DMS153 treated with DMSO at 0.1 percent for 48 hours (cell line): ENCODE data around the gene SORL1.
"Not testable (repeated sequence)": the region's sequence is repeated elsewhere in the genome, so short reads cannot be mapped to it uniquely, and the experiment has no call there.

Experiments used
- DNase-seq: peaks from one replicate; lab custom pipeline; 2025; ENCODE audit not compliant: unreplicated experiment; lab: John Stamatoyannopoulos, UW

Gene SORL1

DNA sequence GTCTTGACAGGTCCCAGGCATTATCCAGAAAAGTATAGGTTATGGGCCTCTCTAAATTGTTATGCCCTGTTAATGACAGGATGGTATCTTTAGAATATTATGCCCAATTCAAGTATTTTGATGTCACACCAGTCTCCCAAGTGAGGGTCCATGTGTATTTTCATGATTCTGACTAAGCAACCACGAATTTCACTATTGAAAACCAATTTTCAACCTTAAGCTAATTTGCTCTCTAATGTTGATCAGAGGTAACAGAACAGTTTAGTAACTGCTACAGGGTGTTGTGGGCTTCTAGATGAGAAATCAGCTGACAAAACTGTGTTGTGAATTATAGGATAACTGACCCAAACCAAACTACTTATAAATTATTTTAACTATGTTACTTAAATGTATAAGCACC lies 48.6 kb downstream of the SORL1 start:
- DNase-seq = no peak

DNA sequence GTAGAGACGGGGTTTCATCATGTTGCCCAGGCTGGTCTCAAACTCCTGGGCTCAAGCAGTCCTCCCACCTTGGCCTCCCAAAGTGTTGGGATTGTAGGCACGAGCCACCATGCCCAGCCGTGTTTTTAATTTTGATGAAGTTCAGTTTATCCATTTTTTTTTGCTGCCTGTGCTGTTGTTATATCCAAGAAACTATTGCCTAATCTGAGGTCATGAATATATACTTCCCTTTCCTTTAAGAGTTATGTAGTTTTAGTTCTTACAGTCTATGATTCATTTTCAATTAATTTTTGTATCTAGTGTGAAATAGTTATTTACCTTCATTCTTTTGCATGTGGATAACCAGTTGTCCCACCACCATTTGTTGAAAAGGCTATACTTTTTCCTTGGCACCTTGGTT lies 50.9 kb downstream of the SORL1 start:
- DNase-seq = no peak

DNA sequence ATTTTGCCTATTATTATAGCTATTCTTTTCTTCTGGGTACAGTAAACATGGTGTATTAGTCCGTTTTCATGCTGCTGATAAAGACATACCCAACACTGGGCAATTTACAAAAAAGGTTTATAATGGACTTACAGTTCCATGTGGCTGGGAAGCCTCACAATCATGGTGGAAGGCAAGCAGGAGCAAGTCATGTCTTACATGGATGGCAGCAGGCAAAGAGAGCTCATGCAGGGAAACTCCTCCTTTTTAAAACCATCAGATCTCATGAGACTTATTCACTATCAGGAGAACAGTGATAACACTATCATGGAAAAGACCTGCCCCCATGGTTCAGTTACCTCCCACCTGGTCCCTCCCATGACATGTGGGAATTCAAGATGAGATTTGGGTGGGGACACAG lies 54.1 kb downstream of the SORL1 start:
- DNase-seq = not testable (repeated sequence)

DNA sequence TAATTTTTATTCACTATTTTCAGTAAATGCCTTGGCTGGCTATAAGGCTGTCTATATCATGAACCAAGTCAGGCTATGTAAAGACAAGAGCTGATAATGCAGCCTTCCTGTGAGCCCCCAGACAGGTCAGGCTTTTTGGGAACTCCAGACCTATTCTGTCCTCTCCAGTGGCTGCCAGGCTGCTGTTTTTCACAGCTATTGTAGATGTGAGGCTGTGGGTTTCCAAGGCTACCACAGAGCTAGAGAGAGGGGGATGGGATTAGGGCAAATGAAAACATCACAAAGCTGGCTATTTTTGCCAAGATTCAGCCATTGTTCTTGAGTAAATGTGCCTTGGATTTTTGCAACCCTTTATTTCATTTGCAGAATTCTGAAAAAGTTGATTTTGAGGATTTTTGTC lies 56.3 kb downstream of the SORL1 start:
- no peak for DNase-seq

DNA sequence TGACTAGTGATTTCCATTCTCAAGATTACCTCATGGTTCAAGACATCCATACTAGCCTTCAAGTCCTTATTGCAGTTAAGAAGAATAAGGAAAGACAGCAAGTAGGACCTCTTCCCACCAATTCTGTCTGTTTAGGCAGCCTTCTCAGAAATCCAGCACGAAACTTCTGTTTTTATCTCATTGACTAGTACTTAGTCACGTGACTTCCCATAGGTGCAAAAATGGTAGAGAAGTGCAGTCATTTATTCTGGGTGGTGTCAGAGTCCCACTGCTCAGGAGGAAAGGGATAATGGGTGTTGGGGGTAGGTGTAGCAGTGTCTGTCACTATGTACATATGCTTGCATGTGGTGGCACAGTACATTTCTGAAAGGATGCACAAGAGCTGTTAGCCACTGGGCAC lies 58.3 kb downstream of the SORL1 start:
- no peak for DNase-seq

DNA sequence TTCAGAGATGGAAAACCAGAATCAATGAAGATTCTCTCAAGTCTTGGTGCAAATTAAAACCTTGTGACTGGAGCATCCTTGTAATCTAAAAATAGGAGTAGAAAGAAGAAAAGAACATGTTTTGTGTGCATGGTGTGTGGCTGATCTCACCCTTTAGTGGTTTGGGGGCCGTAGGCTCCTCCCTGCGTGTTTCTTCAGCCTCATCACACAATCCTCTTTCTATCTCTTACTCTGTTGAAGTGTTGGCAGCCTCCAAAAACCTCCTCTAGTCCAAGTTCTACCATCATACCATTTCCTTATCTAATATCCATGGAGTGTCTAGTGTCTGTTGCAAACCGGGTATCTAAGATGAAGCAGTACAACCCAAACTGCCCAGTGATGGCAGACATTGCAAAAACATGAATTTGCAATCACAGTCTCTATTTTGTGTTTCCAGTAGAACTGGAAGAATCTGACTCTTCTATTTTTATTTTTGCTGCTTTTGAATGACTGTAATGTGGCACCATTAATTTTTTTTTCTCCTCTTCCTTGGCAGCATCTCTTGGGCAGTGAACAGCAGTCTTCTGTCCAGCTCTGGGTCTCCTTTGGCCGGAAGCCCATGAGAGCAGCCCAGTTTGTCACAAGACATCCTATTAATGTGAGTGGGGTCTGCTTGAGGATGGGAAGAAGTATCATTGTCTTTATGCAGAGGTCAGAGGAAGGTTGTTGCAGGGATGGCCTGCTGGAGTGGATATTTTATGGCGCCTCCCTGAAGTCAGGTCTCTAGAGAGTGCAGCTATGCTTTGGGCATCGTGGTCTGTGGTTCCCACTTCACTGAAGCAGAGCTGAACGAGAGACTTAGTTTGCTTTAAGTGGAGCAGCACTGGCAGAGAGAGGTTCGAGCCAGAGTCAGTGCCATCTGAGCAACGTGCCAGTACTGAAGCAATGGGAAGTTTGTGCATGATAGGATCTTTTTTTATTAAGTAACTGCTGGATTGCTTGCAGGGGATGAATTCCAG lies 60.7 kb downstream of the SORL1 start:
- DNase-seq = no peak

DNA sequence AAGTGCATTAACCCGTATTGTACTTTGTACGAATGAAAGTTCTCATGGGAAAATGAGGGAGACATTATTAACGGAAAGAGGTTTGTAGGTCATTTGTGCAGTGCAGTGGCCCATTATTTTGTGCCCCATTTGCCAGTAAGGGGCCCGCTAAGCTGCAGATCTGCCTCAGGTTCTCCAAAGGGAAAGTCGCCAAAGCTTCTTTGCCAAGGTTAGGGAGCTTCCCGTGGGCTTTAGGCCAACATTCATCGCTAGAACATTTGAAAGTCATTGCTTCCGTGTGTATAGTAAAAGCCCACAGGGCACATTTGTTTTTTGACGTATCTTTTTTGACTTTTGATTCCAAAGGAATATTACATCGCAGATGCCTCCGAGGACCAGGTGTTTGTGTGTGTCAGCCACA lies 61.7 kb downstream of the SORL1 start:
- no peak for DNase-seq

DNA sequence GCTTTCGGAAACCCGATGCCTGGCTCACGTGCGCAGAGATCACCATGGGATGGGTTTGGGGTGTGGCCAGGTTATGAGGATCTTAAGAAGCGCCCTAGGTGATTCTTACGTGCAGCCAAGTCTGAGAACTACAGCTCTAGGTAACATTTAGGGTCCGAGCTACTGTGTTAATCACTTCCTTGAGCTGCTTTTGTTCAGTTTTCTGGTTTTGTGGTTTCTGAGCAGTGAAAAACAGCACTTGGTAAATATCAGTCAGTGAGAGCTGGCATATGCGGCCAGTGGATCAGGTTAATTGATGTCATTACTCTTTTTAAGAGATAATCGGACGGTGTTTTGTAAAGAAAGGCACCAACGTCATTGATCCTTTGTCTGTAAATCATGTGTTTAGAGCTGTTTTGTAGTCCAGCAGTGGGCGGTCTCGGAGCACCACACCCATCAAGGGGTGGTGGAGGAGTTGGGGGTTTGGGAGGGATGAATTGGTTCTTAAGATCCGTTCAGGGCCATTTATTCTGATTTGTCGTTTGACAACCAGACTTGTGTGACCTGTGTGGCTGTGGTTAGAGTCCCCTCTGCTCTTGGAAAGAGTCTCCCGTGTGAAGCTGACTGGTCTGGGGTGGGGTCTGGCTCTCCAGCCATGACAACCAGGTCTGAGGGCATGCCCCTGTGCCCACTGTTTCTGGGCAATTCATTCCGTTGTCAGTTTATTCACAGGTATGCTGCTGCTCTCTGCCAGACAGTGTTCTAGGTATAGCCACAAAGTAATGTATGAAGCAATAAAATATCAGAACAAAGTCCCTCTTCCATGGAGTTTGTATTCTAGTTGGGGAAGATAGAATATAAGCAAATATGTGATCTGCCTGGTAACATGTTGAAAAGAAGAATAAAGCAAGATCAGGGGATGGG lies 62.6 kb downstream of the SORL1 start:
- DNase-seq = no peak

DNA sequence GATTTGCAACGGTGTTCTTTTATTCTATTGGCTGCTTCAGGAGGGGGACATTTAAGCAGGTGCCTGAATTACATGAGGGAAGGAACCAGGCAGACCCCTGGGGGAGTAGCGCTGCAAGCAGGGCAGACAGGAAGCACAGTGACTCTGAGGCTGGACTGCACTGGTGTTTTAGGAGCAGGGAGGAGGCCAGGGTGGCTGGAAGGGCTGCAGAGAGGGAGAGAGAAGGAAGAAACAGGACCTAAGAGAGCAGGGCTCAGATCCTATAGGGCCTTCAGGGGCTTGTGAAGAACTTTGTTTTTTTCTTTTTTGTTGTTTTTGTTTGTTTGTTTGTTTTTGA lies 63.2 kb downstream of the SORL1 start:
- DNase-seq = no peak

DNA sequence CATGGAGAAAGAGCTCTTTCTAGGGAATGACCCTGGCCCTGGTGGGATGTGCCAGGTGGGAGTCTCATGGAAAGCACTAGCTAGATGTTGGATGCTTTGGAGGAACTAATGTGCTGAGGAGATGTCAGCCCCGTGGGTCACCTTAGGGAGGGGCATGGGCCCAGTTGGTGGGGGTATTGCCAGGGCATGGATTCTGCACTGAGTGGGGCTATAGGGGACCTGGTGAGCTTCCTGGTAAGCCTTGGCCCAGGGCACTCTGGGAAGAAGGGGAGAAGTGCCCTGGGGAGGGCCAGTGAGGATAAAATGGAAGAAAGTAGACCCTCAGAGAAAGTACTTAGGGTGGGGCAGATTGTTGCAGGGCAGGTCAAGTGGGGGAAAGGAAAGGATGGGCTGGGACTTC lies 65.9 kb downstream of the SORL1 start:
- DNase-seq = no peak

DNA sequence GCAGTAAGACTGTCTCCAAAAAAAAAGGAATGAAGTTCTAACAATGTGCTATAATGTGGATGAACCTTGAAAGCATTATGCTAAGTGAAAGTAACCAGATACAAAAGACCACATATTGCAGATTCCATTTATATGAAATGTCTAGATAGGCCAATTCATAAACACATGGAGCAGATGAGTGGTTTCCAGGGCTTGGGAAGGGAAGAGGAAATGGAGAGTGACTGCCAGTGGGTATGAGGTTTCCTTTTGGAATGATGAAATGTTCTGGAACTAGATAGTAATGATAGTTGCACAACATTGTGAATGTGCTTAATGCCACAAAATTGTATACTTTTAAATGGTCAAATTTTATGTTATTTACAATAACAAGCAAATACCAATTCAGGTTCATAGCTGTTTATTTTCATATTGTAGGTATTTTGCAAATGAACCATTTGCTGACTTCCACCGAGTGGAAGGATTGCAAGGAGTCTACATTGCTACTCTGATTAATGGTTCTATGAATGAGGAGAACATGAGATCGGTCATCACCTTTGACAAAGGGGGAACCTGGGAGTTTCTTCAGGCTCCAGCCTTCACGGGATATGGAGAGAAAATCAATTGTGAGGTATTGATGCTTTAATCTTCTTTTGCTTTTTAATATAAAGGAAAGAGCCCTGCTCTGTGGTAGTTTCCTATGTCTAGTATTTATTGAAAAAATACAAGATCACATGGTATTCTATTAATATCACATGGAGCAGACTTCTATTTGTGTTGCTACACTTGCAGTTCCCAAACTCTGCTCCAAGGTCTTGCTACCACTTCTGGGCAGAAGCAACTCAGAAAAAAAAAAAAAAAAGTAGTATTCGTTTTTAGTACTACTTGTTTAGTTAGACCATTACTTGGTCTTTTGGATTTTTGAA lies 68.4 kb downstream of the SORL1 start:
- no peak for DNase-seq

DNA sequence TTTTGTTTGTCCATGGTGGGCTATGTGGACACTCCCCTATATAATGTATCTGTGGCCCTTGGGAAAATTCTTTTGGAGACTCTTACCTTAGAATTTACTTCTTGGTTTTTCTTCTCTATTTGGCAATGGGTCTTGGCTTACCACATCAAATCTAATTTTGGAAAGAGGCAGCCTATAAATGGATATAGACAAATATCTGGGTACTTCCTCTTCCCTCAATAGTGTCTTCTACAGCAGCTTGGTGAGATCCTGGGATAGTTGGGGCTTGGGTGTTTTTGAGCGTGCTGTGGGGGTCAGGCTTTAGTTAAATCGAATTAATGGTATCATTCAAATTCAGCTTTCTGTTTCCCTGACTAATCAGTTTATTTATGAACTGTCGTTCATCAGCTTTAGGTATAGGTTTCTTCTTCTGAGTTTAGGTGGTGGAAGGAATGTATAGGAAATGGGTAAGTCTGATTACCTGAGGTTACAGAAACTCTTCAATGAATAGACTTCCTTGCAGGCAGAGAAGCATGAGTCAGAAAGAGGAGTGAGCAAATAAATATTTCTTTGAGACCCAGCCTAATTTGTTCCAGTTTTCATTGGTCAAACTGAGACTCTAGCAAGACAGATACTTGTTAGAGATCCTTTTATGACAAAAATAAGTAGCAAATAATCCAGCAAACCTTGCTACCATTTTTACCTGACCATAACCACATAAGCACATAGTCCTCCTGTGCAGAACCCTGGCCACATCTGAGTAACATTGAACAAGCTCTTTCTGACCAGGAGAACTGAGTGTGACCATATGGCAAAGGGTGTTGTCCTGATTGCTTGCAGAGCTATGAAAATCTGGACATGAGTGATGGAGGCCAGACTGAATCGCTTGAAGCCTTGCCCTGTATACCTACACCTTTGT lies 69.3 kb downstream of the SORL1 start:
- no peak for DNase-seq

DNA sequence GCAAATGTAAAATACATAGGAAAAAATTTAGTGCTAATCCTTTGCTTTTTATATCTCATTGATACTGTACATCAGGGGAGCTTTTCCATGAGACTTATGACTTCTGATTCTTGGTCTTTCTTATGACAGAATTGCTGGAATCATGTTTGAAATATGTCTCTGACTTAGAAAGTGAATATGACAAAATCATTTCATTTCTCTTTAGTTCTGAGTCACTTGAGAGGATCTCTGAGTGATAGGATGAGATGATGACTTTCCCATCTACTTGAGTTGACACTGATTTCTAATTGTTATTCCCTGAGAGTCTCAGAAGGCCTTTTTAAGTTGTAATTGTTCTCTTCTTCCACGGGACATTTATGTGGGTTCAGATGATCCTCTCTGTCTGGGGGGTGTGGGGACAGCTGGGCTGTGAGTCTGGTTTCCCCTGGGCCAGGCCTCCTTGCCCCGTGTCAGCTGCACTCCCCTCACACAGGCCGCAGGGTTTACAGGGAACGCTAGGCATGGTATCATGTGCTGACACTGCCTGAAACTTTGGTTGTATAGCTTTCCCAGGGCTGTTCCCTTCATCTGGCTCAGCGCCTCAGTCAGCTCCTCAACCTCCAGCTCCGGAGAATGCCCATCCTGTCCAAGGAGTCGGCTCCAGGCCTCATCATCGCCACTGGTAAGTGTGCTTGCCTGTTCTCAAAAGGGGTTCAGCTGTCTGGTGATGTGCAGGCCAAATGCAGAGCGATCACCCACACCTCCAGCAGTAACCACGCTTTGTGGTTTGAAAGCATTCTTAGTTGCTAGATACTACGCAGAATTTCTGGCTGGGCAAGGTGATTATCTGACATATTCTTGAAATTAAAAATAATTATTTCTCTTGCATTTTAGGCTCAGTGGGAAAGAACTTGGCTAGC lies 70.2 kb downstream of the SORL1 start:
- no peak for DNase-seq

DNA sequence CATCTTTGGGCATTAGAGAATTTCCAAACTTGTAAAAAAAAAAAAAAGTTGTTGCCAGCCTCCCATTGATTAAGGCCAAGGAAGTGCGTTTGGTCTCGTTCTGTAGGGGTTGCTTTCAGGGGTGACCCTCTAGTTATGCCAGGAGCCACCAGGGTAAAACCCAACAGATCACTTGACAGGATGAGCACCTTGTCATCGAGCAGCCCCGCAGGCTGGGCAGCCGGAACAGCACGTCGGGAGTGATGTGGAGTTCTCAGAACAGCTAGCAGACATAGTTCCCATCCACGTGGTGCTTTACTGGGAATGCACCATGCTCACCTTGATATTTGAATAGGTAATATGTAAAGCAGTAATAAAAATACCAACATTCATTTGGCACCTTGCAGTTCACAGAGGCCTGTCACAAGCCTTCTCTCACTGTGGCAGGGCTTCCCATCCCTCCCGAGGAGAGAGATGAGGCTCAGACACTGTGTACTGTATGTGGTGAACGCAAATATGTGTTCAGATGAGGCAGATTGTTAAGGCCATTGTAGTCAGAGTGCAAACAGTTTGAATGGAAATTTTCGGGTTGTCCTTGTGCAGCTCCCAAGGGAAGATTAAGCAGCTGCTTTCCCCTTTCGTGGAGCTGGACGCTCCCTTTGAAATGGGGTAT lies 71.6 kb downstream of the SORL1 start:
- DNase-seq = peak; percentile 33

DNA sequence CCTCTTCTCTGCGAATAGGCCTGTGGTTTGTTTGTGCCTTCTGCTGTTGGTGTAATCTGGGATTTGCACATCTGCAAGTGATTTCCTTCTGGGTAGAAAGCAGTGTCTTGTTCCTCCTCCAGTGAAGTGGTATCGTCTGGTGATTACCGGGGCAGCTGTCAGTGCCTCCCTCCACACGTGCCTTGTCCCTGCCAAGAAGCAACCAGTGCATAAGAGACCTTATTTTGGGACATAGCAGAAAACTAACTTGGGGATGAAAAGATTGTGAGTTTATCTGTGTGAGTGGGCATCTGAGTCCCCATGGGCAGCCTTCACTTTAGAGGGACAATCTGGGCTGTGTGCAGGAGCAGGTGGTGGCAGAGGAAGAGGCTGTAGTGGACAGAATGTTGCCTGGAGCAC lies 72.1 kb downstream of the SORL1 start:
- DNase-seq = no peak

DNA sequence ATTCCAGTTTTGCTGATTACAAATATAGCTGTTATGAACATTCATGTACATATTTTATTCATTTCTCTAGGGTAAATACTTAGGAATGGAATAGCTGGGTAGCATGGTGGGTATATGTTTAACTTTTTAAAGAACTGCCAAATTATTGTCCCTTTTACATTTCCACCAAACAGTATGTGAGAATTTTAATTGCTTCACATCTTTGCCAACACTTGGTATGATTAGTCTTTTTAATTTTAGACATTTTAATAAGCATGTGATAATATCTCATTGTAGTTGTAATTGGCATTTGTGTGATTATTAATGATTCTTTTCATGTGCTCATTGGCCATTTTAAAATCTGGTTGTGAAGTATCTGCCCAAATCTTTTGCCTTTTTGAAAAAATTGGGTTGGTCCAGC lies 73.3 kb downstream of the SORL1 start:
- DNase-seq = no peak

DNA sequence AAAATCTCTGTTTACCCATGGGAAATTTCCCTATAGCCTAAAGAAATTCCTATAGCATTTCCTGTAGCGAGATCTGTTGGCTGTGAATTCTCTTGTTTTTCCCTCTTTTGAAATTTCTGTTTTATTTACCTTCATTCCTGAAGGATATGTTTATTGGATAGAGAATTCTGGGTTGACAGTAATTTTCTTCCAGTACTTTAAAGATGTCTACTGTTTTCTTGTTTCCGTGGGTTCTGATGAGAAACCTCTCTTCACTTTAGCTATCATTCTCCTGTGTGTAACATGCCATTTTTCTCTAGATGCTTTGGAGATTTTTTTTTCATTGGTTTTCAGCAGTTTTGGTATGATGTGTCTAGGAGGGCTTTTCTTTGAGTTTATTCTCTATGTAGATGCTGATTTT lies 78.1 kb downstream of the SORL1 start:
- no peak for DNase-seq

DNA sequence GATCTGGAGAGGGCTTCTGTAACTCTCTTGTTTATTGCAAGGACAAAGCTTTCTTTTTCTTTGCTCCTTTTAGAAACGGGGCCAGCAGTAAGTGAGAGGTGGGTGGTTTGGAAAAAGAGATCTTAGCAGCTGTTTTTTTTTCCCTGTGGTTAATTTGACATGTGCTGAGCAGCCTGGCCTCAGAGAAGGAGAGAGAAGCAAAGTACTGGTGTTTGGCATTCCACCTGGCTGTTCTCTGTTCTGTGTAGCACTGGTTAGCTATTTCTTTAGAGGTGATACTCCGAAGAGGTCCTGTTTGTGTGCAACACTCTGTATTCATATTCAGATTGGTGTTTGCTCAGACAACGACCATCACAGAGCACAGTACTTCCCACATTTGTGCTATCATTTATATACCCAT lies 81.5 kb downstream of the SORL1 start:
- DNase-seq = peak; percentile 13
